PFSK-1 (cell line): Measurements from ENCODE around the gene PRSS33.

Experiments used
- FOXP2 ChIP-seq: optimal IDR thresholded peaks from 2 replicates; pipeline ENCODE3; 2011; ENCODE audit warnings: borderline replicate concordance, control low read depth, inconsistent platforms; ENCODE audit not compliant: insufficient read depth; ENCODE audit errors: extremely low read length, extremely low read depth
- POLR2AphosphoS5 ChIP-seq: IDR thresholded peaks from 2 replicates; pipeline ENCODE4 v1.6.1; 2012; ENCODE audit warnings: low read depth, mild to moderate bottlenecking, control low read depth, low read length, moderate library complexity
- SIN3A ChIP-seq: IDR thresholded peaks from 2 replicates; pipeline ENCODE4 v1.6.1; 2012; ENCODE audit warnings: mild to moderate bottlenecking, low read length, moderate library complexity, borderline replicate concordance; ENCODE audit not compliant: insufficient read depth
- TAF1 ChIP-seq: IDR thresholded peaks from 2 replicates; pipeline ENCODE4 v1.6.1; 2012; ENCODE audit warnings: low read length, control low read depth, borderline replicate concordance; ENCODE audit not compliant: insufficient read depth
- TF ChIP-seq, protein P1 (sequence below), 2 experiments: IDR thresholded peaks; 2 replicates each; pipeline versions ENCODE4 v1.6.1 to v1.8.0; 2011 to 2012; ENCODE audit warnings: low read depth in 2 of 2, low read length in 2 of 2, control low read depth in 1 of 2, inconsistent platforms in 1 of 2, mild to moderate bottlenecking in 1 of 2, moderate library complexity in 1 of 2; ENCODE audit not compliant: insufficient read depth in 1 of 2

Gene PRSS33

DNA sequence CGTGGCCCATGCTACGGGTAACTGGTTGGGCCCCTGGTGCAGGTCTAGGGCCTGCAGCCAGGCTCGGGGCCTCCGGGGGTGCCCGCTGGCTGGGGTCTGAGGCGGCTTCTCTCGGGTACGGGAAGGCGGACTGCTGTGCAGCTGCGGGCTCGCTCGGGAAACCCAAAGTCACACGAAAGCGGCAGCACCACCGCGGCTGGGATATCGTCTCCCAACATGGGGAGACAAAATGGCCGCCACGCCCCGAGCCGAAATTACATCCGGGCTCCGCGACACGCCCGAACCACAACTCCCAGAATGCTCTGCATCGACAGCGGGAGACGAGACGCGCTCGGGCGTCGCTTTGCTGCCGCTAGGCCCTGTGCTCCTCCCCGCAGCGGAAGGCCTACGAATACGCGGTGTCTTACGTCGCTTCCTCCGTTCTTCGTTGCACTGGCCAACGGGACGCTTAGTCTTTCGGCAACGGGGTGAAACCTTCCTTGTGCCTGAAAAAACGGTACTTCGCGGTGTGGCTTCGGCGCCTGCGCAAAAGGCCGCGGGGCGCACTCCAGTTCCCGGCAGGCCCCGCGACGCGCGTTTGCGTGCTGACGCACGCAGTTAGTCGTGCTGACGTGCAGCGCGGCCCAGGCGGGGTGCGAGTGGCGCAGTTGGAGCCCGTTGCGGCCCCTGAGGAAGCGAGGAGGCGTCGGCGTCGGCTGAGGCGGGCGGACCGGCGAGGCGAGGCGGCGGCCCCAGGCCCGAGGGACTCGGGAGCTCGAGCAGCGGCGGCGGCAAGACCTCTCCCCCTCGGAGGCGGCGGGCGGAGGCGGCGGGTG lies 35.1 kb downstream of the PRSS33 start, which contains the start of gene SRRM2:
Gene SRRM2 (plus strand): TSS at position 604 of the 815 bp plus-strand sequence. CDS start 3,727 bp downstream, outside the sequence.
- TF ChIP-seq TAF1 (0 out of 2 replicates have a peak, but pooled peaks have one; percentile 38), FOXP2 (peak; percentile 70), POLR2AphosphoS5 (peak; percentile 77)
- TF ChIP-seq, protein P1, sequence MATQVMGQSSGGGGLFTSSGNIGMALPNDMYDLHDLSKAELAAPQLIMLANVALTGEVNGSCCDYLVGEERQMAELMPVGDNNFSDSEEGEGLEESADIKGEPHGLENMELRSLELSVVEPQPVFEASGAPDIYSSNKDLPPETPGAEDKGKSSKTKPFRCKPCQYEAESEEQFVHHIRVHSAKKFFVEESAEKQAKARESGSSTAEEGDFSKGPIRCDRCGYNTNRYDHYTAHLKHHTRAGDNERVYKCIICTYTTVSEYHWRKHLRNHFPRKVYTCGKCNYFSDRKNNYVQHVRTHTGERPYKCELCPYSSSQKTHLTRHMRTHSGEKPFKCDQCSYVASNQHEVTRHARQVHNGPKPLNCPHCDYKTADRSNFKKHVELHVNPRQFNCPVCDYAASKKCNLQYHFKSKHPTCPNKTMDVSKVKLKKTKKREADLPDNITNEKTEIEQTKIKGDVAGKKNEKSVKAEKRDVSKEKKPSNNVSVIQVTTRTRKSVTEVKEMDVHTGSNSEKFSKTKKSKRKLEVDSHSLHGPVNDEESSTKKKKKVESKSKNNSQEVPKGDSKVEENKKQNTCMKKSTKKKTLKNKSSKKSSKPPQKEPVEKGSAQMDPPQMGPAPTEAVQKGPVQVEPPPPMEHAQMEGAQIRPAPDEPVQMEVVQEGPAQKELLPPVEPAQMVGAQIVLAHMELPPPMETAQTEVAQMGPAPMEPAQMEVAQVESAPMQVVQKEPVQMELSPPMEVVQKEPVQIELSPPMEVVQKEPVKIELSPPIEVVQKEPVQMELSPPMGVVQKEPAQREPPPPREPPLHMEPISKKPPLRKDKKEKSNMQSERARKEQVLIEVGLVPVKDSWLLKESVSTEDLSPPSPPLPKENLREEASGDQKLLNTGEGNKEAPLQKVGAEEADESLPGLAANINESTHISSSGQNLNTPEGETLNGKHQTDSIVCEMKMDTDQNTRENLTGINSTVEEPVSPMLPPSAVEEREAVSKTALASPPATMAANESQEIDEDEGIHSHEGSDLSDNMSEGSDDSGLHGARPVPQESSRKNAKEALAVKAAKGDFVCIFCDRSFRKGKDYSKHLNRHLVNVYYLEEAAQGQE (IDR thresholded peaks at IDR 0.05; ENCODE audit: insufficient read depth in 1 of 2, low read depth in 2 of 2, low read length in 2 of 2), result no peak; a peak in 1 of 4 replicates

DNA sequence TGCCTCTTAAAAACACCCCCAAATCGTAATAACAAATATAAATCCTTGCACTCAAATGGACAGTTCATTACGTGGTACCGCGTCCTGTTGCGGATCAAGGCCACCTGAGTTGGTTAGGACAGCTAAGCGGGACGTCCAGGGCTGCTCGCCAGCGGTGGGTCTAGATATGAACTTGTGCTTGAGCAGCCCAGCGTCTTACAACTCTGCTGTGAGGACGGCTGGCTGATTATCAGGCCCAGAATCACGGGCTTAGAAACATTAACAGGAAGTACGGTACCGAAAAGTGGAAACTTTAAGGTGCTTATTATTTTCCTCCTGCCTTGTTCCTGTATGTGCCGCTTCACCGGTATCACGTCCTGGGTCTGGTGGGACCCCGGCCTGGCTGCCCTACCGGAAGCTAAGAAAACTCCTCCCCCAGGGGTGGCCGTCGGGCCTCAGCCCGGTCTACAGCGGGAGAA lies 35.8 kb downstream of the PRSS33 start:
- TF ChIP-seq TAF1, result no peak
- TF ChIP-seq SIN3A, result no peak
- no peak for TF ChIP-seq FOXP2
- TF ChIP-seq, protein P1 (IDR thresholded peaks at IDR 0.05; ENCODE audit: insufficient read depth in 1 of 2, low read depth in 2 of 2, low read length in 2 of 2), result no peak
- TF ChIP-seq POLR2AphosphoS5, result no peak

- TF ChIP-seq, protein P1 (IDR thresholded peaks at IDR 0.05; ENCODE audit: insufficient read depth in 1 of 2, low read depth in 2 of 2, low read length in 2 of 2), result no peak
- no peak for TF ChIP-seq TAF1
- no peak for TF ChIP-seq POLR2AphosphoS5
- no peak for TF ChIP-seq SIN3A
- TF ChIP-seq FOXP2, result no peak
Observed at GRCh38 chr16:2749936-2750335, 37.4 kb downstream of the PRSS33 start.

DNA sequence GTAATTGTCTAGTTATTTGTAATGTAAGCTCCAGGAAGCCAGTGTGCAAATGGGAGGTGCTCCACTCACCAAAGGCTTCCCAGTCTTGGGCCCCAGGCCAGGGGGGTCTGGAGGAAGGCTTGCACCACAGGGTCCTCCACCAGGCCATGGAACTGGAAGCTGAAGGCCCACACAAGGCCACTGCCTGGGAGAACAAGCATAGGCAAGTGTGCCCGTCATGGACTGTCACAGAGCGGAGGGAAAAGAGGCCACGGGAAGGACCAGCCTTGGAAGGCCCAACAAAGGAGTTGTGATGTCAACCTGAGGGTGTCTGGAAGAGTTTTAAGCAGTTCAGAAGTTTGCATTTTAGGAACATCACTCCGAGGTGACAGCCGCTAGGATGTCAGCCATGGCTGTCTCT lies 37.9 kb downstream of the PRSS33 start:
- TF ChIP-seq FOXP2 (no peak), POLR2AphosphoS5 (no peak), SIN3A (no peak), TAF1 (no peak)
- TF ChIP-seq, protein P1 (IDR thresholded peaks at IDR 0.05; ENCODE audit: insufficient read depth in 1 of 2, low read depth in 2 of 2, low read length in 2 of 2), result no peak
